K562 (cell line): ENCODE measurements around the gene INPP4B. TPM values are rescaled to one million over a fixed set of nuclear protein-coding genes. Genes with fewer than 3 reads are reported as not detected.

Experiments used
- ATAC-seq: fragments of 200-7000 bp; cut with Tn5 transposase; 3 replicates; pipeline ENCODE4 v1.9.1; 2020; ENCODE audit warnings: moderate library complexity
- BruUV-seq: library from RNA; stranded (reverse); fragments of 400-500 nt; replicated peaks from 2 replicates; lab custom pipeline; 2021; lab: Mats Ljungman, UMichigan
- CTCF ChIA-PET: fragments of 300-600 bp; formaldehyde crosslinking; extraction: SDS; loops from one replicate; lab custom pipeline; 2021; ENCODE audit warnings: low intra/inter-chr PET ratio; lab: Yijun Ruan, JAX
- POLR2A ChIA-PET: fragments of 300-600, 350-650 bp; sonication (Branson Sonifier 250); formaldehyde crosslinking; extraction: SDS; loops from one replicate; lab custom pipeline; 2021; ENCODE audit warnings: antibody characterized with exemption, inconsistent platforms; lab: Yijun Ruan, JAX
- DNase-seq, 4 experiments: peaks; one replicate each; pipeline versions ENCODE4 v3.0.0 to v3.0.0-alpha.2; 2011 to 2018; ENCODE audit warnings: low spot score in 3 of 4, mixed read lengths in 3 of 4; ENCODE audit errors: extremely low read depth in 1 of 4
- FAIRE-seq: peaks from 2 replicates; lab custom pipeline; 2011; peaks lifted over from hg19 to GRCh38; lab: Jason Lieb, UNC
- H2AFZ ChIP-seq: 2 replicates; pipeline ENCODE4 v1.6.0; 2011; ENCODE audit warnings: low read depth, low read length, control low read depth, inconsistent platforms
- H3K27ac ChIP-seq: fragments of 200-600 bp; 3 replicates; pipeline ENCODE4 v1.8.0; 2011; ENCODE audit warnings: low read depth, mild to moderate bottlenecking, control low read depth, inconsistent platforms, low read length, moderate library complexity, mixed read lengths; ENCODE audit errors: extremely low read depth
- H3K27me3 ChIP-seq, 2 experiments: fragments of 300-600 bp in 1 of 2; 2 replicates in 1 of 2; 3 replicates in 1 of 2; pipeline versions ENCODE4 v1.6.0 to v1.8.0; 2011; ENCODE audit warnings: inconsistent platforms in 2 of 2, low read length in 2 of 2, mild to moderate bottlenecking in 1 of 2, mixed read lengths in 1 of 2, moderate library complexity in 1 of 2; ENCODE audit not compliant: control insufficient read depth in 2 of 2, insufficient read depth in 2 of 2
- H3K36me3 ChIP-seq: fragments of 300-600 bp; 3 replicates; pipeline ENCODE4 v1.8.0; 2011; ENCODE audit warnings: mild to moderate bottlenecking, low read length, inconsistent platforms; ENCODE audit not compliant: control insufficient read depth, insufficient read depth
- H3K4me1 ChIP-seq, 2 experiments: fragments of 200-600 bp in 1 of 2; replicated peaks in 1 of 2; 2 replicates in 1 of 2; 3 replicates in 1 of 2; pipeline versions ENCODE4 v1.5.1 to v1.8.0; 2011; ENCODE audit warnings: inconsistent platforms in 2 of 2, low read length in 2 of 2, mild to moderate bottlenecking in 1 of 2, mixed read lengths in 1 of 2, moderate library complexity in 1 of 2; ENCODE audit not compliant: control insufficient read depth in 2 of 2, insufficient read depth in 2 of 2
- H3K4me2 ChIP-seq: 2 replicates; pipeline ENCODE4 v1.6.1; 2011; ENCODE audit warnings: low read length, control low read depth, inconsistent platforms, mixed read lengths; ENCODE audit not compliant: insufficient read depth
- H3K4me3 ChIP-seq: fragments of 200-600 bp; sonication (generic), shearing (Covaris generic); 2 replicates; pipeline ENCODE4 v1.5.1; 2016; ENCODE audit warnings: control low read depth, inconsistent platforms
- H3K79me2 ChIP-seq: fragments of 200-600 bp; 3 replicates; pipeline ENCODE4 v1.8.0; 2011; ENCODE audit warnings: low read length, inconsistent platforms; ENCODE audit not compliant: control insufficient read depth, insufficient read depth
- H3K9ac ChIP-seq, 2 experiments: 2 replicates each; pipeline versions ENCODE4 v1.6.0 to v1.6.1; 2011; ENCODE audit warnings: low read depth in 2 of 2, low read length in 2 of 2, control low read depth in 1 of 2, inconsistent platforms in 1 of 2, mild to moderate bottlenecking in 1 of 2, mixed read lengths in 1 of 2; ENCODE audit not compliant: insufficient read depth in 1 of 2
- H3K9me1 ChIP-seq: one replicate; pipeline ENCODE4 v1.6.0; 2011; ENCODE audit warnings: inconsistent platforms, mild to moderate bottlenecking, low read length, moderate library complexity; ENCODE audit not compliant: control insufficient read depth, insufficient read depth
- H3K9me3 ChIP-seq: replicated peaks from 2 replicates; pipeline ENCODE4 v1.5.1; 2011; ENCODE audit warnings: low read depth, low read length, inconsistent platforms; ENCODE audit not compliant: control insufficient read depth, insufficient read depth
- H4K20me1 ChIP-seq: replicated peaks from 2 replicates; pipeline ENCODE4 v1.6.1; 2011; ENCODE audit warnings: low read length, inconsistent platforms, mixed read lengths; ENCODE audit not compliant: control insufficient read depth, insufficient read depth
- BRD4 ChIP-seq: fragments of 200-600 bp; sonication (generic); IDR thresholded peaks from 2 replicates; pipeline ENCODE4 v1.6.1; 2017; ENCODE audit warnings: inconsistent platforms
- DACH1 ChIP-seq: fragments of 450-650 bp; IDR thresholded peaks from 2 replicates; pipeline ENCODE4 v1.6.1; 2018; ENCODE audit not compliant: partially characterized antibody
- E2F8 ChIP-seq: fragments of 450-650 bp; IDR thresholded peaks from 2 replicates; pipeline ENCODE4 v1.7.1; 2018; ENCODE audit warnings: mild to moderate bottlenecking, low read depth; ENCODE audit not compliant: partially characterized antibody
- FUS ChIP-seq: fragments of 200-400 bp; formaldehyde crosslinking; optimal IDR thresholded peaks from 2 replicates; pipeline ENCODE3; 2017; ENCODE audit warnings: low read depth, low read length
- HINFP ChIP-seq: fragments of 450-650 bp; conservative IDR thresholded peaks from 2 replicates; pipeline ENCODE4 v1.6.1; 2016; ENCODE audit warnings: missing genetic modification characterization, low read depth, mild to moderate bottlenecking, control low read depth, missing compliant biosample characterization
- KLF16 ChIP-seq: IDR thresholded peaks from 2 replicates; pipeline ENCODE4 v1.6.1; 2016; ENCODE audit warnings: antibody characterized with exemption
- MECOM ChIP-seq: fragments of 250-450 bp; sonication (Bioruptor Pico); IDR thresholded peaks from 2 replicates; pipeline ENCODE4 v1.8.0; 2022; ENCODE audit warnings: inconsistent platforms
- PTTG1 ChIP-seq: fragments of 450-650 bp; IDR thresholded peaks from 2 replicates; pipeline ENCODE4 v1.6.1; 2016; ENCODE audit warnings: low read depth, mild to moderate bottlenecking, missing genetic modification characterization, missing compliant biosample characterization
- PYGO2 ChIP-seq: fragments of 450-650 bp; IDR thresholded peaks from 2 replicates; pipeline ENCODE4 v1.6.1; 2016; ENCODE audit warnings: mild to moderate bottlenecking, missing genetic modification characterization, moderate library complexity, missing compliant biosample characterization
- RB1 ChIP-seq: fragments of 450-650 bp; IDR thresholded peaks from 2 replicates; pipeline ENCODE4 v1.6.1; 2017; ENCODE audit warnings: low read depth, mild to moderate bottlenecking
- RCOR1 ChIP-seq, 2 experiments: IDR thresholded peaks; 2 replicates each; pipeline ENCODE4 v1.6.1; 2012; ENCODE audit warnings: low read depth in 2 of 2, low read length in 2 of 2, borderline replicate concordance in 1 of 2, improper control_type of control experiment in 1 of 2
- TCF15 ChIP-seq: fragments of 250-450 bp; sonication (Bioruptor Pico); IDR thresholded peaks from 2 replicates; pipeline ENCODE4 v1.8.0; 2022; ENCODE audit warnings: moderate library complexity, mild to moderate bottlenecking, inconsistent platforms
- ZNF134 ChIP-seq: fragments of 250-450 bp; sonication (Bioruptor Pico); conservative IDR thresholded peaks from 2 replicates; pipeline ENCODE4 v1.4.0; 2020
- ZNF197 ChIP-seq: fragments of 200-800 bp; sonication (Bioruptor generic); IDR thresholded peaks from 2 replicates; pipeline ENCODE4 v1.6.1; 2016; ENCODE audit warnings: low read depth, missing genetic modification characterization, missing compliant biosample characterization
- ZNF699 ChIP-seq: fragments of 250-450 bp; sonication (Bioruptor Pico); IDR thresholded peaks from 2 replicates; pipeline ENCODE4 v1.8.0; 2021; ENCODE audit warnings: mild to moderate bottlenecking, moderate library complexity; ENCODE audit not compliant: insufficient replicate concordance
- WGBS: fragments of 100-300 bp; shearing (Covaris generic); methylation state at CpG from one replicate; pipeline ENCODE4 v1.1.6; 2016; ENCODE audit warnings: low coverage, mixed read lengths; ENCODE audit not compliant: insufficient coverage; ENCODE audit errors: missing lambda C conversion rate; 5-methylcytosine and 5-hydroxymethylcytosine counted together
- in situ Hi-C: fragments of 300-500 bp; cut with MboI; formaldehyde crosslinking; loops from 4 replicates; pipeline ENCODE4 v1.15.0; 2018; ENCODE audit warnings: inconsistent platforms, mixed read lengths
- intact Hi-C: fragments of 100-400 bp; cut with micrococcal nuclease; formaldehyde crosslinking; loops from 2 replicates; pipeline ENCODE4 v1.14.2; 2022
- polyA plus RNA-seq, 8 experiments: library from polyadenylated mRNA; depleted of rRNA in 4 of 8; stranded (reverse) in 5 of 8; unstranded in 3 of 8; fragments of >200 nt; fragmentation: Nextera tagmentation in 2 of 8; fragmentation: Illumina TruSeq in 1 of 8; extraction: Ambion mirVana in 2 of 8; extraction: Trizol in 1 of 8; gene quantifications; 2 replicates each; pipeline versions ENCODE4 v1.2.1 to v1.2.3, GENCODE V29; 2011 to 2014; ENCODE audit warnings: inconsistent platforms in 1 of 8, missing spikeins in 1 of 8
- total RNA-seq, 7 experiments: library from RNA; depleted of rRNA in 6 of 7; stranded (reverse); fragments of >200 nt in 6 of 7; fragmentation: Illumina TruSeq in 2 of 7; extraction: Trizol in 2 of 7; gene quantifications; 2 replicates each; pipeline versions ENCODE4 v1.2.1 to v1.2.3, GENCODE V29; 2011 to 2021; ENCODE audit warnings: low replicate concordance in 1 of 7

The INPP4B gene
- total and polyA plus RNA-seq, 9 of the 15 experiments (the other 6 are each of a cell fraction or from before 2014, with no cell fraction given), result 0.04 to 0.11 TPM; not detected in 7

GRCh38 chr4:142558851-142559250 is 287.2 kb downstream of the INPP4B start:
- Histone ChIP-seq H4K20me1 (no peaks in the 10 kb centered on the region), H3K9me3 (no peaks in the 10 kb centered on the region), H3K4me1 (no peaks in the 10 kb centered on the region), H3K4me2 (no peak overlapping the region), H3K79me2 (no peaks in the 10 kb centered on the region), H3K27me3 (no peaks in the 10 kb centered on the region), H2AFZ (no peak overlapping the region), H3K9me1 (no peaks in the 10 kb centered on the region), H3K27ac (no peak overlapping the region), H3K9ac (no peak overlapping the region), H3K4me3 (no peak overlapping the region), H3K36me3 (no peaks in the 10 kb centered on the region)
- no peak for ATAC-seq
- DNase-seq, result no peak
- no peak for TF ChIP-seq RCOR1 (IDR thresholded peaks at IDR 0.05; ENCODE audit: borderline replicate concordance in 1 of 2, low read depth in 2 of 2, low read length in 2 of 2)
- TF ChIP-seq HINFP, result no peak
- TF ChIP-seq FUS, result no peak
- TF ChIP-seq BRD4, result no peak
- no peak for TF ChIP-seq MECOM
- TF ChIP-seq KLF16, result no peak
- no peak for TF ChIP-seq PYGO2 (tag)
- TF ChIP-seq ZNF134 (CRISPR knock-in tag), result no peak
- TF ChIP-seq TCF15, result no peak
- no peak for TF ChIP-seq PTTG1 (tag)
- no peak for TF ChIP-seq DACH1
- TF ChIP-seq ZNF699 (CRISPR knock-in tag), result no peak
- TF ChIP-seq E2F8, result no peak
- no peak for TF ChIP-seq RB1
- no peak for TF ChIP-seq ZNF197
- in situ Hi-C loops (no loop called here), intact Hi-C loops (no loop called here)
- no peak for FAIRE-seq
- CTCF ChIA-PET, result no interaction called here
- BruUV-seq, result no TSS peak
- 0% methylated on average over 4 of the region's 4 CpGs for WGBS
- POLR2A ChIA-PET, result no interaction called here
